GM06990 (cell line): ENCODE data around the gene SP8.

Experiments used
- DNase-seq: peaks from one replicate; pipeline ENCODE4 v3.0.0-alpha.2; 2011; ENCODE audit not compliant: insufficient read length; ENCODE audit errors: extremely low read depth
- H3K27me3 ChIP-seq: replicated peaks from 2 replicates; pipeline ENCODE4 v1.6.0; 2011; ENCODE audit warnings: low read length; ENCODE audit not compliant: control insufficient read depth, insufficient read depth
- H3K36me3 ChIP-seq: 2 replicates; pipeline ENCODE4 v1.5.1; 2011; ENCODE audit warnings: low read length; ENCODE audit not compliant: control insufficient read depth, insufficient read depth
- H3K4me3 ChIP-seq: replicated peaks from 2 replicates; pipeline ENCODE4 v1.5.1; 2011; ENCODE audit warnings: low read depth, mild to moderate bottlenecking, control low read depth, low read length
- TF ChIP-seq, protein P1 (sequence below): IDR thresholded peaks from 2 replicates; pipeline ENCODE4 v1.5.1; 2011; ENCODE audit warnings: low read length, control low read depth, mild to moderate bottlenecking, inconsistent platforms; ENCODE audit not compliant: insufficient read depth, poor library complexity, severe bottlenecking

The SP8 gene

DNA sequence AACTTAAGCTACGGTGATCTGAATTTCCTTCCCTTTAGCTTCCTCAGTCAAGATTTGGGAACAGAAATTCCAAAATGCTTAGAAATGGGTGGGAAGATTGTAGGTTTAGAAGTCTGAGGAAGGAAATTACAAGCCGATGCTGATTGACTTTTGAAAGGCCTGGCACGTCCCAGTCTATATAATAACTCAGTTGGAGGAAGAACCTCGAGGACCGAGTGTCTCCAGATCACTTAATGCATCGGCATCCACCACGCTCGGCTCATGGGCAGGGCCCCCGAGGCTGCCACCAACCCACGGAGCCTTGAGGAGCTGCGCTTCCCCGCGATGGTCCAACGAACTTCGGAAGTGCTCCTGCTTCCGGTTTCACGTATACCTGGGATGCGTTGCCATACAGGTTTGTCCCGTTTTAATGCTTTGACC is 10.4 kb upstream of the SP8 start:
- DNase-seq: no peak
- Histone ChIP-seq H3K36me3 (no peaks in the 10 kb centered on the region), H3K4me3 (peak overlapping the region; percentile 71), H3K27me3 (peaks cover 3% of the 10 kb centered on the region)
- TF ChIP-seq, protein P1, sequence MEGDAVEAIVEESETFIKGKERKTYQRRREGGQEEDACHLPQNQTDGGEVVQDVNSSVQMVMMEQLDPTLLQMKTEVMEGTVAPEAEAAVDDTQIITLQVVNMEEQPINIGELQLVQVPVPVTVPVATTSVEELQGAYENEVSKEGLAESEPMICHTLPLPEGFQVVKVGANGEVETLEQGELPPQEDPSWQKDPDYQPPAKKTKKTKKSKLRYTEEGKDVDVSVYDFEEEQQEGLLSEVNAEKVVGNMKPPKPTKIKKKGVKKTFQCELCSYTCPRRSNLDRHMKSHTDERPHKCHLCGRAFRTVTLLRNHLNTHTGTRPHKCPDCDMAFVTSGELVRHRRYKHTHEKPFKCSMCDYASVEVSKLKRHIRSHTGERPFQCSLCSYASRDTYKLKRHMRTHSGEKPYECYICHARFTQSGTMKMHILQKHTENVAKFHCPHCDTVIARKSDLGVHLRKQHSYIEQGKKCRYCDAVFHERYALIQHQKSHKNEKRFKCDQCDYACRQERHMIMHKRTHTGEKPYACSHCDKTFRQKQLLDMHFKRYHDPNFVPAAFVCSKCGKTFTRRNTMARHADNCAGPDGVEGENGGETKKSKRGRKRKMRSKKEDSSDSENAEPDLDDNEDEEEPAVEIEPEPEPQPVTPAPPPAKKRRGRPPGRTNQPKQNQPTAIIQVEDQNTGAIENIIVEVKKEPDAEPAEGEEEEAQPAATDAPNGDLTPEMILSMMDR: no peak

DNA sequence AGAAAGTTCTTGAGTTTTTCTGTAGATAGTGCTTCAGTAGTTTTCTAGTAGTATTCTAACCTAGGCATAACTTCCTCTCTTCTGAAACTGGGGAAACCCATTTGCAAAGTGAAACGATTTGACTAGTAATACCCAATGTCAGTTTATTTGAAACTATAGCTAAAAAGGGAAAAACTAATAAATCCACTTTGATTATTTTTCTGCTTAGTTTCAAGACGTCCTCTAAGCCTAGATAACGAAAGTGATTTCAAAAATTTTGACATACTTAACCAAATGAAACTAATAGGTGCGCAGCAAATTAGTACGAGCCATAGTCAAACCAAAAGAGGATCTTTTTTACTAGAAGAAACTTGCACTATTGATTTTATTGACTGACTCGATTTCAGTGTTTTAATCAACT is 9.8 kb upstream of the SP8 start:
- Histone ChIP-seq H3K27me3 (peaks cover 3% of the 10 kb centered on the region), H3K4me3 (no peak overlapping the region), H3K36me3 (no peaks in the 10 kb centered on the region)
- DNase-seq: no peak
- TF ChIP-seq, protein P1: no peak

DNA sequence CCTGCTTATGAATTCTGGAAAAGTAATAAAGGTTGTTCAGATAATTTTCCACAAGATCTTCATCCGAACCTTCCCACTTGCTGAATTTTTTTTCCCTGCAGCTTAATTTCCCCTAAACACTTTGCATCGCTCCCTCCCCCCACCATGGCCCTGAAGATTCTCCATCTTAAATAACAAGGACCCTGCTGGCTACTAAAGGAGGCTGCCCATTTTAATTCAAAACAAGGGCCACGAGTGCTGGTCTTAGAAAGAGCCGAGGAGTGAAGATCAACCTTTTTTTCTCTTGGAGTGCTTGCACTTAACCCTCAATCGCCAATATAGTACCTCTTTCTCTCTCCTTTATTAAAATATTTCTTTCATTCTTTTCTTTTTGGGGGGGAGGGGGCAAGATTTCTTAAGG is 9.2 kb upstream of the SP8 start:
- Histone ChIP-seq H3K27me3 (peaks cover 3% of the 10 kb centered on the region), H3K36me3 (no peaks in the 10 kb centered on the region), H3K4me3 (no peak overlapping the region)
- TF ChIP-seq, protein P1: no peak
- DNase-seq: no peak

DNA sequence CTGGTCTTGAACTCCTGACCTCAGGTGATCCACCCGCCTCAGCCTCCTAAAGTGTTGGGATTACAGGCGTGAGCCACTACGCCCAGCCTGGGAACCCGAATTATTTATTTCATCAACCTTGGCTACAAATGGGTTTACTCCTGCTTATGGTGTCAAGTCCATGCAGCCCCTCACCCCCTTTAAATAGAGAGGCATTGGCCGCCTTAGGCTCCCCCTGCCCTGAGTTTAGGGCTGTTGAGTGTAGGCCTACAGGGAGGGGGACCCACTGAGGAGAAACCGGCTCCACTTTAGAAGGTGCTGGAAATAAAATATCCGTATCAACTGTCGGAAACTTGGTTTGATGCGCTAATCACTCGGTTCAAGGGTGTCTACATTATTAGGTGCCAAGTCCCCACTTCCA is 8.7 kb upstream of the SP8 start:
- Histone ChIP-seq H3K4me3 (no peak overlapping the region), H3K27me3 (peaks cover 3% of the 10 kb centered on the region), H3K36me3 (no peaks in the 10 kb centered on the region)
- DNase-seq: no peak
- TF ChIP-seq, protein P1: no peak

DNA sequence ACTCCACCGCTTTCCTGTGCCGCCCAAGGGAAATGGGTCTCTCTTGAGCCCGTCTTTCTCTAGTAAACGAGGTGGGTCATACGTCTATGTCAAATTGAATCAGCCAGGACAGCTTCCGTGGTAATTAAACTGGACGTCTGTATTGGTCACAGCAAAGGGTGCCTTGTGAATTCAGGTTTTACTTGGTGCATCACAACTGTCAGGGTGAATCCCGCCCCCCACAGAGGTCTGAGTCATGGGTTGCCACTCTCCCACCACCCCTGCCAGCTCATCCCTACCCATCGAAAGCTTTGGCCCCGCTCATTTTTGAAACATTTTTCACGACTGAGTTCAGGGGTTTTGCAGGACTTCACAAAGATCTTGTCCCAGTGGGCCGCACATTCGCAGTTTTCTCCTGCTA is 8.0 kb upstream of the SP8 start:
- TF ChIP-seq, protein P1: no peak
- no peaks in the 10 kb centered on the region for H3K36me3 ChIP-seq
- H3K4me3 ChIP-seq: no peak overlapping the region
- DNase-seq: no peak
- peaks cover 3% of the 10 kb centered on the region for H3K27me3 ChIP-seq

DNA sequence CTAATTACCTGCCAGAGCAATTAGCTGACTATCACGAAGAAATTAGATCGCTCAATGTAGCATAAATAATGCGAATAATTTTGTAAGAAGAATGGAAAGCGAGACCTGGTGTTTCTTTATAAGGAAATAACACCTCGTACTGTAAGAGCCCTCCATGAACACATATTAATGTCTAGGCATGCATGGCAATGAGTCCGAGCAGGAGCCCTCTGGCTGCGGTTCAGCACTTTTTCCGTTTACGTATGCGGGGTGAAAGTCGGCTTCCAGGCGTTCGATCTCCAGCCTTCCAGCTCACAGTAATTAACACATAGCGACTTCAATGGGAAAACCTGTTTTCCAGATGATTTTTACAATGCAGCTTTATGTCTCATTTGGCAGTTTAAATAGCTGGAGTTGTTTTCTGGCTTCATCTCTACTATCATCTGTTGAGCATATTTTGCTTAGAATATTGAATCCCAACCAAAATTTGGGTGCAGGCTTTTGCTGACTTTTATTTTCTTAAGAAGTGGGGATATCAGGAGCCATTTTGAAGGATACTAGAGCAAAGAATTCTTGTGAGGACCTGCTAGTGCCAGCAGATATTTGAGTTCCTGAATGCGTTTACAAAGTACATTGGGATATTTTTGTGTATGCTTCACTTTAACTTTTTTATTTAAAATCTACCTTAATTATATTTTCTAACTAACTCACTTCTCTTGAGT is 7.2 kb upstream of the SP8 start:
- no peak for DNase-seq
- TF ChIP-seq, protein P1: no peak
- H3K4me3 ChIP-seq: no peak overlapping the region
- H3K27me3 ChIP-seq: peaks cover under 1% of the 10 kb centered on the region
- no peaks in the 10 kb centered on the region for H3K36me3 ChIP-seq
